Measurements from ENCODE around the gene UNC13A. TPM values are rescaled to one million over a fixed set of nuclear protein-coding genes. Genes with fewer than 3 reads are reported as not detected.

UNC13A gene
- under 1 TPM in 2 of 4 donors, not detected in 2; 0.06 to 0.22 TPM for total RNA-seq

GRCh38 chr19:17687857-17688784 lies at the start of gene UNC13A:
Gene UNC13A (minus strand): TSS chr19:17688354. CDS start chr19:17688199, 155 bp downstream.
- Histone ChIP-seq H3K36me3 (no peaks in the 10 kb centered on the region), H3K4me3 (peak within 1 kb of the TSS in 1 of 4 donors; percentile 23), H3K9me3 (no peaks in the 10 kb centered on the region), H3K27ac (no peak within 1 kb of the TSS), H3K4me1 (peaks cover 15 to 33% (median 22%) of the 10 kb centered on the region in 3 donors), H3K27me3 (peaks cover 20 to 88% (median 22%) of the 10 kb centered on the region in 4 donors)
- intact Hi-C loops (cut with DNase I): no loop called here
- 6 to 9% methylated on average over 9 to 20 of the region's 77 CpGs for WGBS, 2 donors
- no peak for DNase-seq
- TF ChIP-seq, protein P1, sequence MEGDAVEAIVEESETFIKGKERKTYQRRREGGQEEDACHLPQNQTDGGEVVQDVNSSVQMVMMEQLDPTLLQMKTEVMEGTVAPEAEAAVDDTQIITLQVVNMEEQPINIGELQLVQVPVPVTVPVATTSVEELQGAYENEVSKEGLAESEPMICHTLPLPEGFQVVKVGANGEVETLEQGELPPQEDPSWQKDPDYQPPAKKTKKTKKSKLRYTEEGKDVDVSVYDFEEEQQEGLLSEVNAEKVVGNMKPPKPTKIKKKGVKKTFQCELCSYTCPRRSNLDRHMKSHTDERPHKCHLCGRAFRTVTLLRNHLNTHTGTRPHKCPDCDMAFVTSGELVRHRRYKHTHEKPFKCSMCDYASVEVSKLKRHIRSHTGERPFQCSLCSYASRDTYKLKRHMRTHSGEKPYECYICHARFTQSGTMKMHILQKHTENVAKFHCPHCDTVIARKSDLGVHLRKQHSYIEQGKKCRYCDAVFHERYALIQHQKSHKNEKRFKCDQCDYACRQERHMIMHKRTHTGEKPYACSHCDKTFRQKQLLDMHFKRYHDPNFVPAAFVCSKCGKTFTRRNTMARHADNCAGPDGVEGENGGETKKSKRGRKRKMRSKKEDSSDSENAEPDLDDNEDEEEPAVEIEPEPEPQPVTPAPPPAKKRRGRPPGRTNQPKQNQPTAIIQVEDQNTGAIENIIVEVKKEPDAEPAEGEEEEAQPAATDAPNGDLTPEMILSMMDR (IDR thresholded peaks at IDR 0.05): no peak
- no peak for TF ChIP-seq POLR2A (IDR thresholded peaks at IDR 0.05)

DNA sequence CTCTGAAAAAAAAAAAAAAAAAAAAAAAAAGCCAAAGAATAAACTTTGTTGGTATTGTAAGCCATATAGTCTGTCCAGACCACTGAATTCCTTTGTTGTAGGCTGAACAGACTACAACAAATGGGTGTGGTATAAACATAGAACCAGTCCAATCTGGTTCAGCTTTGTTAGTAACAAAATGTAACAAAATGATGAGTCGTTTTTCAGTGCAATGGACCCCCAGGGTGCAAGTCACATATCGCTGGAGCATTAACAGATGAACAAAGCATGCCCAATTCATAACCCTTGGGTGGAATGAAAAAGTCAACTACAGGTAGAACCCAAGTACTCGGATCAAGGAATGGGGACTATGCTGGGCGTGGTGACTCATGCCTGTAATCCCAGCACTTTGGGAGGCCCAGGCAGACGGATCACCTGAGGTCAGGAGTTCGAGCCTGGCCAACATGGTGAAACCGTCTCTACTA lies 49.6 kb upstream of the UNC13A start:
- WGBS, 2 donors: 60 to 66% methylated on average over 7 of the region's 7 CpGs
- Histone ChIP-seq H3K36me3 (peaks cover 14 to 42% (median 16%) of the 10 kb centered on the region in 3 donors), H3K9me3 (no peaks in the 10 kb centered on the region), H3K4me3 (no peak overlapping the region), H3K4me1 (peaks cover 0 to under 1% (median 0%) of the 10 kb centered on the region in 3 donors), H3K27ac (no peak overlapping the region), H3K27me3 (no peaks in the 10 kb centered on the region)
- TF ChIP-seq, protein P1 (IDR thresholded peaks at IDR 0.05): no peak
- TF ChIP-seq POLR2A (IDR thresholded peaks at IDR 0.05): no peak
- DNase-seq: no peak
- intact Hi-C loops (cut with DNase I): no loop called here

GRCh38 chr19:17735410-17735809 lies 47.3 kb upstream of the UNC13A start:
- TF ChIP-seq POLR2A (IDR thresholded peaks at IDR 0.05): no peak
- TF ChIP-seq, protein P1 (IDR thresholded peaks at IDR 0.05): no peak
- Histone ChIP-seq H3K9me3 (no peaks in the 10 kb centered on the region), H3K27me3 (no peaks in the 10 kb centered on the region), H3K36me3 (peaks cover 14 to 66% (median 16%) of the 10 kb centered on the region in 3 donors), H3K27ac (no peak overlapping the region), H3K4me3 (no peak overlapping the region), H3K4me1 (peaks cover 0 to 8% (median 0%) of the 10 kb centered on the region in 3 donors)
- intact Hi-C loops (cut with DNase I): no loop called here
- no peak for DNase-seq
- WGBS, 2 donors: 68 to 77% methylated on average over 5 of the region's 5 CpGs

GRCh38 chr19:17734146-17734545 lies 46.0 kb upstream of the UNC13A start:
- 92 to 99% methylated on average over 10 of the region's 16 CpGs for WGBS, 2 donors

More at GRCh38 chr19:17734146-17734545, 46.0 kb upstream of the UNC13A start:
- H3K36me3 ChIP-seq: peaks cover 14 to 78% (median 19%) of the 10 kb centered on the region in 3 donors
- peaks cover 0 to 8% (median 0%) of the 10 kb centered on the region in 3 donors for H3K4me1 ChIP-seq
- no peak overlapping the region for H3K4me3 ChIP-seq
- H3K27me3 ChIP-seq: no peaks in the 10 kb centered on the region
- DNase-seq: no peak
- no peaks in the 10 kb centered on the region for H3K9me3 ChIP-seq
- TF ChIP-seq, protein P1 (IDR thresholded peaks at IDR 0.05): no peak
- TF ChIP-seq POLR2A (IDR thresholded peaks at IDR 0.05): no peak
- intact Hi-C loops (cut with DNase I): no loop called here
- H3K27ac ChIP-seq: no peak overlapping the region
